ENCODE measurements around the gene KRTAP5-10. TPM values are rescaled to one million over a fixed set of nuclear protein-coding genes. Genes with fewer than 3 reads are reported as not detected.
"Not testable (repeated sequence)": the region's sequence is repeated elsewhere in the genome, so short reads cannot be mapped to it uniquely, and the experiment has no call there.

KRTAP5-10 gene
- total RNA-seq, 2 donors from 2014 or later = not detected

DNA sequence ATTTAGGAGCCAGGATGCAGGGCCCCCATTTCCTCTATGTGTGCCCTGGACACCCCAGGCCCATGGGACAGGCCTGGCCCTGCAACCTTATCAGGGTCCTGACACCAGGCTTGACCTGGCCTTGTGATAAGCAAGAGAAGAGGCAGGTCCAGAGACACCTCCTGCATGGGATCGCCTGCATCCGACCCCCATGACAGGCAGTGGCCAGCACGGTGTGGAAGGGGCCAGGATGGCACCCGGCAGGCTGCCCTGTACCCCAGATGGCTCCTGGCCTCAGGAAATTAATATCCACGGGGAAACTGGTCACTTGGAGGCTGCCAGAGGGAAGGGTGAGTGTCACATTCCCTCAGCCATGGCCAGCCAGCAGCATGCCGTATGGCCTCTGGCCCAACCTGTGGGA is 10.4 kb upstream of the KRTAP5-10 start:
- Mint-ChIP-seq H3K36me3 (ENCODE audit: low read depth) (no peaks in the 10 kb centered on the region), H3K9me3 (no peaks in the 10 kb centered on the region), H3K4me1 (no peaks in the 10 kb centered on the region), H3K27me3 (peaks cover 19% of the 10 kb centered on the region), H3K27ac (no peak overlapping the region), H3K4me3 (no peak overlapping the region)
- ATAC-seq (replicated peaks) = no peak

DNA sequence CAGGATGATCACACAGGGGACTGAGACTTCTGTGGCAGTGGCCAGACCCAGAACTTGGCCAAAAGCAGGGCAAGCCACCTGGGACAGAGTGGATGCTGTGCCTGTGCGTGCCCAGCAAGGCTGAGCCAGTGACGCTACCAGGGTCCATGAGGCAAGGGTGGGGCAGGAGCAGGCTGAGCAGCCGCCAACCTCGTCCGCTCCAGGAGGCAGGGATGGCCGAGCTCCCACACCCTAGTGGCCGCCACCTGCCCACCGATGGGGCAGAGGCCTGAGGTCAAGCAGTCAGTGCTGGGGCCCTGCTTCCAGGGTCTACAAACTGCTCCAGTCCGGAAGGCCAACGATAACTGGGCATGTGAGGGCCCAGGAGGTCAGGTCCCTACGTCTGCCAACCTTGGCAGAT is 9.9 kb upstream of the KRTAP5-10 start:
- Mint-ChIP-seq H3K4me3 (no peak overlapping the region), H3K9me3 (no peaks in the 10 kb centered on the region), H3K27ac (no peak overlapping the region), H3K27me3 (peaks cover 14% of the 10 kb centered on the region), H3K4me1 (no peaks in the 10 kb centered on the region), H3K36me3 (ENCODE audit: low read depth) (no peaks in the 10 kb centered on the region)
- ATAC-seq (replicated peaks) = no peak

DNA sequence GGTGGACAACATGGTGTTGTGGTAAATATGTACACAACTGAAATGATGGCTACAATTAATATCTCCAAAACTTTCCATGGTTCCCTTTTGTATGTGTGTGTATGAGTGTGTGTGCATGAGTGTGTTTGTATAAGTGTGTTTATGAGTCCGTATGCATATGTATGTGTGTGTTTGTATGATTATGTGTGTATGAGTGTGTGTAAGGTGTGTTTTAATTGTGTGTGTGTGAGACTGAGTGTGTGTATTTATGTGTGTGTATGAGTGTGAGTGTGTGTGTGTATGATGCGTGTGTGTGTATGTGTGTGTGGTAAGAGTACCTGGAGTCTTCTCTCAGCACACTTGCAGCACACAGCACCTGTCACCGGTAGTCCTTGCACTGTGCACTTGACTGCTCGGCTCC is 9.3 kb upstream of the KRTAP5-10 start:
- ATAC-seq (replicated peaks) = no peak
- no peak overlapping the region for H3K27ac Mint-ChIP-seq
- H3K27me3 Mint-ChIP-seq = peaks cover 16% of the 10 kb centered on the region
- no peaks in the 10 kb centered on the region for H3K4me1 Mint-ChIP-seq
- no peaks in the 10 kb centered on the region for H3K36me3 Mint-ChIP-seq (ENCODE audit: low read depth)
- no peak overlapping the region for H3K4me3 Mint-ChIP-seq
- no peaks in the 10 kb centered on the region for H3K9me3 Mint-ChIP-seq

DNA sequence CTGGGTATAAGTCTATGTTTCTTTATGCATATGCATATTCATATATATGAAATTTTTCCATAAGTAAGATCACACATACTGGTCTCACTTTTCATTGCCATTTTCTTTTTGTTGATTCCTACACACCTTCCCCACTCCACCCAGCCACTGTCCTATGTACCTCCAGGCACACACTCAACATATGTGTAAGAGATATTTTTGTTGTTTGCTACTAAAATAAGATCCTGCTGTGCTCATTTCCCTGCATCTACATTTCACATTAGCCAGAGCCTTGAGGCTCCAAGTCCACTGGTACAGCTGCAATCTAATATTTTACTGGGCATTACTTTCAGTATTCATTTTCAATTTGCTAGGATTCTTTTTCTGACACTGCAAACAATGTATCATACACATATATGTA is 8.1 kb upstream of the KRTAP5-10 start:
- H3K9me3 Mint-ChIP-seq = no peaks in the 10 kb centered on the region
- H3K27ac Mint-ChIP-seq = no peak overlapping the region
- peaks cover 24% of the 10 kb centered on the region for H3K27me3 Mint-ChIP-seq
- ATAC-seq (replicated peaks) = no peak
- H3K4me1 Mint-ChIP-seq = no peaks in the 10 kb centered on the region
- H3K4me3 Mint-ChIP-seq = no peak overlapping the region
- no peaks in the 10 kb centered on the region for H3K36me3 Mint-ChIP-seq (ENCODE audit: low read depth)

DNA sequence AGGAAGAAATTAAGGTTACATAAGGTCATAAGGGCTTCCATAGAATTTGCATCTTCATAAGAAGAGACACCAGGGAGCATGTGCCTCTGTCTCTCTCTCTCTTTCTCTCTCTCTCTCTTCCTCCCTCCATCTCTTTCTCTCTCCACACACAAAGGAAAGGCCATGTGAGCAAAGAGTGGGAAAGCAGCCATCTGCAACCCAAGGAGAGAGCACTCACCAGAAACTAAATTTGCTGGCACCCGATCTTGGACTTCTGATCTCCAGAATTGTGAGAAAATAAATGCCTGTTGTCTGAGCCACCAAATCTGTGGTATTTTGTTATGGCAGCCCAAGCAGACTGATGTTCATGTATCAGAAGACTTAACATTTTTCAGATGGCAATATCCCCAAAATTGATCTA is 6.4 kb upstream of the KRTAP5-10 start:
- Mint-ChIP-seq H3K9me3 (no peaks in the 10 kb centered on the region), H3K27me3 (peaks cover 37% of the 10 kb centered on the region), H3K36me3 (ENCODE audit: low read depth) (no peaks in the 10 kb centered on the region), H3K4me1 (peaks cover 5% of the 10 kb centered on the region), H3K4me3 (no peak overlapping the region), H3K27ac (no peak overlapping the region)
- ATAC-seq (replicated peaks) = no peak

DNA sequence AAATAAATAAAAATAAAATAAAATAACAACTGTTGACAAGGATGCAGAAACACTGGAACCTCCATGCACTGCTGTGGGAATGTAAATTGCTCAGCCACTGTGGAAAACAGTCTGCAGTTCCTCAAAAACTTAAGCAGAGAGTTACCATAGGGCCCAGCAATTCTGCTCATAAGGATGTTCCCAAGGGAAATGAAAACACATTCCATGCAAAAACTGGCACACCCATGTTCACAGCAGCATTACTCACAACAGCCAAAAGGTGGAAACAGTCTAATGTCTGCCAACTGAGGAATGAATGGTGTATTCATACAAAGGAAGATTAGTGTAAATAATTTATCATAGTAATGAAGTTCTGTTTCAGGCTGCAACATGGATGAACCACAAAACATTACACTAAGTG is 3.2 kb upstream of the KRTAP5-10 start:
- H3K9me3 Mint-ChIP-seq = no peaks in the 10 kb centered on the region
- ATAC-seq (replicated peaks) = no peak
- peaks cover 5% of the 10 kb centered on the region for H3K4me1 Mint-ChIP-seq
- no peaks in the 10 kb centered on the region for H3K36me3 Mint-ChIP-seq (ENCODE audit: low read depth)
- no peak overlapping the region for H3K4me3 Mint-ChIP-seq
- H3K27me3 Mint-ChIP-seq = peaks cover 44% of the 10 kb centered on the region
- H3K27ac Mint-ChIP-seq = no peak overlapping the region

DNA sequence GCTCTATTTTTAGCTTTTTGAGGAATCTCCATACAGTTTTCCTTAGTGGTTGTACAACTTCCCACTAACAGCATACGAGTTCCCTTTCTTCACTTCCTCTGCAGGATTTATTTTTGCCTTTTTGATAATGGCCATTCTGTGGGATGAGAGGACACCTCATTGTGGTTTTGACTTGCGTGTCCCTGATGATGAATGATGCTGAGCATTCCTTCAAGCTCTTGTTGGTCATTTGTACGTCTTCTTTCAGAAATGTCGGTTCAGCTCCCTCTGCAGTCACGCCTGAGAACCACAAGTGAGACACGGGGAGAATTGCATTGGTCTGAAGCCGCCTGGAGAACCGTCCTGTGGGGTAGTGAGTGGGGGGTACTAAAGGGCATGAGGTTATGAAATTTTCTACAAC is 2.0 kb upstream of the KRTAP5-10 start:
- Mint-ChIP-seq H3K9me3 (no peaks in the 10 kb centered on the region), H3K4me3 (no peak overlapping the region), H3K4me1 (peaks cover 5% of the 10 kb centered on the region), H3K36me3 (ENCODE audit: low read depth) (no peaks in the 10 kb centered on the region), H3K27ac (no peak overlapping the region), H3K27me3 (peaks cover 39% of the 10 kb centered on the region)
- peak; percentile 57 for ATAC-seq (replicated peaks)

DNA sequence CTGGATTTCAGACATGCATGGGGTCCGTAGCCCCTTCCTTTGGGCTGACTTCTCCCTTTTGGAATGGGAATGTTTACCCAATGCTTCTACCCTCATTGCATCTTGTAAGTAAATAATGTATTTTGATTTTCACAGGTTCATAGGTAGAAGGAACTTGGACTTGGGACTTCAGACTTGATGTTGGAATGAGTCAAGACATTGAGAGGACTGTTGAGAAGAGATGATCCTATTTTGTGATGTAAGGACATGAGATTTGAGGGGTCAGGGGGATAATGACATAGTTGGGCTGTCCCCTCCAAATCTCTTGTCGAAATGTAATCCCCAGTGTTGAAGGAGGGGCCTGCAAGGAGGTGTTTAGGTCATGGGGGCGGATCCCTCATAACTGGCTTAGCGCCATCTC is 933 bp upstream of the KRTAP5-10 start:
- Mint-ChIP-seq H3K4me1 (peaks cover 5% of the 10 kb centered on the region), H3K27me3 (peaks cover 39% of the 10 kb centered on the region), H3K27ac (no peak overlapping the region), H3K4me3 (no peak overlapping the region), H3K9me3 (no peaks in the 10 kb centered on the region), H3K36me3 (ENCODE audit: low read depth) (no peaks in the 10 kb centered on the region)
- no peak for ATAC-seq (replicated peaks)

DNA sequence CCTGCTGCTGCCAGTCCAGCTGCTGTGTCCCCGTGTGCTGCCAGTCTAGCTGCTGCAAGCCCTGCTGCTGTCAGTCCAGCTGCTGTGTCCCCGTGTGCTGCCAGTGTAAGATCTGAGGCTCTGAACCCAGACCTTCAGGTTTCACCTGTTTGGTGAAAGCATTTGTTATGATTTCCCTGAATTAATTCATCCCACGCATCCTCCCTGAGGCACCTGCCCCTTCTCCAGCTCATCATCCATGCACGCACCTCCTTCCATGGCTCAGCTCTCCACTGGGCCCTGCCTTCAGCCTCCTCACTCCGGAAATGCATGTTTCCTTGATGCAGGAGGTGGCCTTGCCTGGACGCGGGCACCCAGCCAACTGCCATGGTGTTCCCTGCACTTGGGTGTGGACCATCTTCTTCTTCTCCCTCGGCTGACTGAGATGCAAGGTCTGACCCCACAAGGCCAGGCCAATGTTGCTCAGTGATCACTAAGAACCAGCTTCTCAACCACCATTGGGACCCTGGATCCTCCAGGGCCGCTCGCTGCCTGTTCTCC is 788 bp downstream of the KRTAP5-10 start:
- Mint-ChIP-seq H3K9me3 (no peaks in the 10 kb centered on the region), H3K36me3 (ENCODE audit: low read depth) (no peaks in the 10 kb centered on the region), H3K4me1 (peaks cover 5% of the 10 kb centered on the region), H3K27me3 (peaks cover 41% of the 10 kb centered on the region), H3K27ac (no peak overlapping the region), H3K4me3 (no peak overlapping the region)
- ATAC-seq (replicated peaks) = no peak

DNA sequence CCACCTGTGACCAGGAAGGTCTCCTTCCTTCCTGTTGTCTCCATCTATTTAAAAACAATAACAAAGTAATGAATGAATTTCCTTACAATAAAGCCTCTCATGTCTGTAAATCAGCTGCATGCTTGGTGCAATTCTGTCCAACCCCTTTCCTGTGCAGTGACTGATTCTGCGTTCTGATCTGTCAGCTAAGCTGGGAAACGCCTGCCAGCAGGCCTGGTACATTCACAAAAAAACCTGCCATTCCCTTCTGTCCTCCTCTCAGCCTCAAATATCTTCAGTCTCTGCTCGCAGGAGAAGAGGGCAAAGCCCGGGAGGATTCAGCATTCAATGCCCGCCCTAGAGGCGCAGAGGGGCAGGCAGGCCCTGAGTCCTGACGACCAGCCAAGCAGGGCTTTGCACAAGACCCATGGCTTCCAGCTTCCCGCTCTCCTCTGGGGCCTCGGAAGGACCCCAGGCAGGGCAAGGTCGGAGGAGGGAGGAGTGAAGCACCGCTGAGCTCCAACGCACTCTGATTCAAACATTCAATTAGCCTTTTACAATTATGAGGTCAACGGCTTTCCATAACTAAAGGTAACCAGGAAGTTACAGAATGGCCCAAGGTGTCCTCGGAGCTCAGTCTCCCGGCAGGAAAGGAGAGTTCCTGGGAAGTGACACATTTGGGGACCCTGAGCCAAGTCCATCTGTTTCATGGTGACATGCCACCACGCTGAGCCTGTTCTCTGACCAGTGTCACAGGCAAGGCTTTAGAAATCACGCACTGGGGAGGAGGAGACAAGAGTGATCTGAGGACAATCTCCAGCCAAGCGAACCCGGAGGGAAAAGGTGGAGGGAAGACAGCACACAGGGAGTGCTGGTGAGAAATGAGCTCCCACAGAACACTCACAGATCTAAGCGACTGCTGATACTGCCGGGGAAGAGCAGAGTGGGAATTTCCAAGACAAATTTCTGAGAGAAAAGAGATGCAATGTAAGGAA is 1.6 kb downstream of the KRTAP5-10 start:
- peaks cover 36% of the 10 kb centered on the region for H3K27me3 Mint-ChIP-seq
- not testable (repeated sequence) for H3K9me3 Mint-ChIP-seq; H3K4me1 Mint-ChIP-seq; ATAC-seq (replicated peaks); H3K4me3 Mint-ChIP-seq; H3K27ac Mint-ChIP-seq; H3K36me3 Mint-ChIP-seq (ENCODE audit: low read depth)

DNA sequence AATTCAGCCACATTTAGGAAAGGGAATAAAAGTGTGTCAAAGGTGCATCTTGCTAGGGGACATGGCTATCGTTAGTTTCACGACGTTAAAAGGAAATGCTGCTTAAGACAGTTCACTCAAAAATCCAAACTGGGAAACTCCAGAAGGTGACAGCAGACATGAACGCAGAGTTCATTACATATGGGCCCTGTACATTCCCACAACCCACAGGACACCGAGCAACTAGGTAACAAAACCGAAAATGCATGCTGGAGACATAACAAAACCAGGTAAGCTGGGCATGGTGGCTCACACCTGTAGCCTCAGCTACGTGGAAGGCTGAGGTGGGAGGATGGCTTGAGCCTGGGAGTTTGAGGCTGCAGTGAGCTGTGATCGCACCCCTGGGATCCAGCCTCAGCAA is 2.3 kb downstream of the KRTAP5-10 start:
- ATAC-seq (replicated peaks); H3K36me3 Mint-ChIP-seq (ENCODE audit: low read depth); H3K4me3 Mint-ChIP-seq; H3K9me3 Mint-ChIP-seq; H3K4me1 Mint-ChIP-seq; H3K27ac Mint-ChIP-seq: not testable (repeated sequence)
- H3K27me3 Mint-ChIP-seq = peaks cover 32% of the 10 kb centered on the region

DNA sequence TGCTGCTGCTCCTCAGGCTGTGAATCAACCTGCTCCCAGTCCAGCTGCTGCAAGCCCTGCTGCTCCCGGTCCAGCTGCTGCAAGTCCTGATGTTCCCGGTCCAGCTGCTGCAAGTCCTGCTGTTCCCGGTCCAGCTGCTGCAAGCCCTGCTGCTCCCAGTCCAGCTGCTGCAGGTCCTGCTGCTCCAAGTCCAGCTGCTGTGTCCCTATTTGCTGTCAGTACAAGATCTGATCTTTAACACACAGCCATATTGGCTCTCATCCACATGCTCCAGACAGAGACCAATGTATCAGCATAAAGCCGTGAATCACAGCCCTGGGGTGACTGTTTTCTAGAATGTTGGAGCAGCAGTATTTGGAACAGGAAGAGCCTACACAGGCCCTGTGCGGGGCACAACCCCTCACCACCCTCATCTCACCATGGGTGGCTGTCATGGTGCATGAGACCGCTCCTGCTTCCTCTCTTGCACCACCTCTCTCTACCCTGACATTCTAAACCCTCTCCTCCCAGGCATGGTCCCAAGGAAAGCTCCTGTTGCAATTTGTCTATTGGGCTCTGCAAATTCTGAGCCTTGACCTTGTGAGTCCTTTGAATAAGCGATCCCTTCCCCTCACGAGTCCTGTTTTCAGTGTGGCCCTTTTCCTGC is 3.5 kb downstream of the KRTAP5-10 start:
- H3K4me1 Mint-ChIP-seq = peaks cover under 1% of the 10 kb centered on the region

DNA sequence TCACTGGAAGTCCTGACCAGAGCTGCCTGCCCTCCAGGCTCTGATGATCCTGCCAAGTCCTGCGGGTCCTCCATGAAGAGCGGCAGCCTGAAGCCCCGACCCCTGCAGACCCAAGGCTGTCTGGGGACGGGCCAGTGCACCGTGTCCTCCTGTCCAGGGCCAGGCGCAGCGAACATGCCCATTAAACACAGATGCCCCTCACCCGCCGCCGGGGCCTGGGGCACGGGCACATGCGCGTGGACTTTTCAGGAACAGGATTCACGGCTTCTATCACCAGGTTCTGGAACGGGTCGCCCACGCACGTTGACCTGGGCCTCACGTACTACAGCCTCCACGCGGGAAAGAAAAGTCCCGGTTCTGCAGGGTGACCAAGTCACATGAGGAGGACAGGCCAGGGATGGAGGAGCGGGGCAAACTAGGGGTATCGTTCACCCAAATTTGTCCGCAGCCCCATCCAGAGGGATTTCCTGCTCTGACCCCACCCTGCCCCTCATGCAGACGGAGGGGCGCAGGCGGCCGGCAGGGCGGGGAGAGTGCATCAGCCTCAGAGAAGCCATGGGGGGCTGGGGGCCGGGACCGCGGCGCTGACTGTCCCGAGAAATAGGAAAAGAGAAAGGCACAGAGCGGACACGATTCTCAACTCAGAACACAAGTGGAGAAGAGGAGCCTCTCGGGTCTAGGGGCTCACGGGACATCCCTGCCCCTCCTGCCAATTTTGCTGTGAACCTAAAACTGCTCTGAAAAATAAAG is 5.9 kb downstream of the KRTAP5-10 start:
- not testable (repeated sequence) for H3K27ac Mint-ChIP-seq; H3K9me3 Mint-ChIP-seq; ATAC-seq (replicated peaks); H3K4me1 Mint-ChIP-seq; H3K36me3 Mint-ChIP-seq (ENCODE audit: low read depth); H3K4me3 Mint-ChIP-seq
- peaks cover 12% of the 10 kb centered on the region for H3K27me3 Mint-ChIP-seq

More for the DNA sequence above, 3.5 kb downstream of the KRTAP5-10 start:
- H3K9me3 Mint-ChIP-seq = no peaks in the 10 kb centered on the region
- H3K27ac Mint-ChIP-seq = no peak overlapping the region
- ATAC-seq (replicated peaks) = no peak
- peaks cover 22% of the 10 kb centered on the region for H3K27me3 Mint-ChIP-seq
- no peak overlapping the region for H3K4me3 Mint-ChIP-seq
- H3K36me3 Mint-ChIP-seq (ENCODE audit: low read depth) = no peaks in the 10 kb centered on the region

DNA sequence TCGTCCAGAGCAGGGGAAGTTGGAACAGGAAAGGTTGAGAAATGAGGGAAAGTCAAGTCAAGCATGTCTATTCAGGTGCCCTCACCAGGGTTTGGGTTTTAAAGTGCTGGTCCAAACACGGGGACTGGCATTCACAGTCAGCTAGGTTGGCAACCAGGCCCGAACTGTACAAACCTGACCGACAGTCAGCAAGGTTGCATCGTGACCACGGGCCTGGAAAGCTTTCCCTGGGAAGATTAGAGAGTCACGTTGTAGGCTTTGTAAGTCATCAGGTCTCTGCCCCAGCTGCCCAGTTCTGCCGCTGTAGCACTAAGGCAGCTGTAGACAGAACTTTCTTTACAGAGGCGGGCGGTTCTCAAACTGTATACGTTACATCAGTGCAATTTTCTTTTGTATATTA is 7.4 kb downstream of the KRTAP5-10 start:
- Mint-ChIP-seq H3K4me1 (no peaks in the 10 kb centered on the region), H3K9me3 (no peaks in the 10 kb centered on the region), H3K27ac (no peak overlapping the region), H3K4me3 (no peak overlapping the region), H3K27me3 (peaks cover 9% of the 10 kb centered on the region), H3K36me3 (ENCODE audit: low read depth) (no peaks in the 10 kb centered on the region)
- ATAC-seq (replicated peaks) = no peak
